Subcutaneous preadipocyte (primary cell): Measurements from ENCODE around the gene ZNF273. TPM values are rescaled to one million over a fixed set of nuclear protein-coding genes. Genes with fewer than 3 reads are reported as not detected.

ENCODE experiments used
- total RNA-seq: library from RNA; depleted of rRNA; stranded (reverse); fragments of >200 nt; gene quantifications from 2 replicates; pipeline ENCODE4 v1.2.3, GENCODE V29; 2012

The ZNF273 gene
- 5.9 and 6.3 TPM in 2 replicates for total RNA-seq

DNA sequence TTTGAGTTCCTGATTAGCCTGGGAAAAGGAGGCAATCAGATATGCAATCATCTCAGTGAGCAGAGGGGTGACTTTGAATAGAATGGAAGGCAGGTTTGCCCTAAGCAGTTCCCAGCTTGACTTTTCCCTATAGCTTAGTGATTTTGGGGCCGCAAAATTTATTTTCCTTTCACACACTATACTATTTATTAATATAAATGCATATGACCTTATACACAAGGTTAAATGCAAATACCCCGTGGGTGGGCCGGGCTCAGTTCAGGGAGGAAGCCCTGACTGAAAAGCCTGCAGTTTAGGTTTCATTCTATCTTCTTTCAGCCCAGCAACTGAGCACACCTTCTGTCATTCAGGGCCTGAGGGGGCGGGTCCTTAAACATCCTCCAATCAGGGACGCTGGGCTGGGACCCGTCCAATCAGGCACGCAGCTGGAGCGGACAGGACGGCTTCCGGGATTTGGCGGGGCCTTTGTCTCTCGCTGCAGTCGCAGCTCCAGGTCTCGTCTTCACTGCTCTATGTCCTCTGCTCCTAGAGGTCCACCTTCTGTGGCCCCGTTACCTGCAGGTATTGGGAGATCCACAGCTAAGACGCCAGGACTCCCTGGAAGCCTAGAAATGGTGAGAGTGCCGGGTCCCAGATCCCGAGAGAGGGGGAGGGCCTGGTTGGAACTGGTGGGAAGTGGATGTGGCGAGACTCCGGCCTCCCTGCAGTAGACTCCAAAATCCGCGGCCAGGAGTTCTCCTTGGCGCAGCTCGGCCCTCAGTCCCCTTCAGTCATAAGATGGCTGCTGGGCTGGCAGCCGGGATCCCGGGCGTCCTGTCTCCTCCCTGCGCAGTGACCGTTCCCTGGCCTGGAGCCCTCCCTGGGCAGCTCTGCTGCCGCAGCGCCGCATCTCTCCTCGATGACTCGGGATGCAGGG lies at the start of gene ZNF273:
TSS of gene ZNF273 (plus strand) at position 468 of the 916 bp plus-strand sequence. CDS start at position 513, 45 bp downstream.

Other genes with a start within 250 kb of the ZNF273 start
- 4.0 and 4.7 TPM in 2 replicates for gene ZNF107, start 237.1 kb upstream of the ZNF273 start, total RNA-seq
- 7.2 and 7.7 TPM in 2 replicates for gene ZNF138, start 108.8 kb upstream of the ZNF273 start, total RNA-seq
- gene ZNF117, start 87.8 kb downstream of the ZNF273 start, total RNA-seq, result 2.3 and 5.1 TPM in 2 replicates
- gene ERV3-1, start 103.4 kb downstream of the ZNF273 start, total RNA-seq, result 6.8 and 8.5 TPM in 2 replicates